ENCODE results near the gene MSANTD4.
"Not testable (repeated sequence)": the region's sequence is repeated elsewhere in the genome, so short reads cannot be mapped to it uniquely, and the experiment has no call there.

MSANTD4 gene

GRCh38 chr11:106012744-106013143 is 9.3 kb downstream of the MSANTD4 start:
- H3K4me3 ChIP-seq (ENCODE audit: extremely low read depth, insufficient read depth, low read length, poor library complexity, severe bottlenecking): no peak overlapping the region
- H3K9me3 ChIP-seq (ENCODE audit: control insufficient read depth, low read length): no peaks in the 10 kb centered on the region
- peak overlapping the region; percentile 48 for H3K27ac ChIP-seq (ENCODE audit: low read depth, low read length, severe bottlenecking)
- no peaks in the 10 kb centered on the region for H3K4me1 ChIP-seq (ENCODE audit: control insufficient read depth, insufficient read depth, low read length, poor library complexity, severe bottlenecking)
- 80 to 86% methylated on average over 1 of the region's 3 CpGs for WGBS, 2 experiments (ENCODE audit: insufficient coverage in 2 of 2)
- H3K36me3 ChIP-seq (ENCODE audit: control insufficient read depth, insufficient read depth, low read length): peaks cover 33% of the 10 kb centered on the region

GRCh38 chr11:106011481-106011880 is 10.6 kb downstream of the MSANTD4 start:
- H3K4me3 ChIP-seq (ENCODE audit: extremely low read depth, insufficient read depth, low read length, poor library complexity, severe bottlenecking): no peak overlapping the region
- H3K9me3 ChIP-seq (ENCODE audit: control insufficient read depth, low read length): no peaks in the 10 kb centered on the region
- WGBS, 2 experiments (ENCODE audit: insufficient coverage in 2 of 2): 93% methylated on average over 1 of the region's 2 CpGs
- no peak overlapping the region for H3K27ac ChIP-seq (ENCODE audit: low read depth, low read length, severe bottlenecking)
- no peaks in the 10 kb centered on the region for H3K4me1 ChIP-seq (ENCODE audit: control insufficient read depth, insufficient read depth, low read length, poor library complexity, severe bottlenecking)
- H3K36me3 ChIP-seq (ENCODE audit: control insufficient read depth, insufficient read depth, low read length): peaks cover 46% of the 10 kb centered on the region

GRCh38 chr11:106003094-106003493 is 18.9 kb downstream of the MSANTD4 start:
- peaks cover 16% of the 10 kb centered on the region for H3K9me3 ChIP-seq (ENCODE audit: control insufficient read depth, low read length)
- not testable (repeated sequence) for H3K4me3 ChIP-seq (ENCODE audit: extremely low read depth, insufficient read depth, low read length, poor library complexity, severe bottlenecking); H3K27ac ChIP-seq (ENCODE audit: low read depth, low read length, severe bottlenecking); H3K4me1 ChIP-seq (ENCODE audit: control insufficient read depth, insufficient read depth, low read length, poor library complexity, severe bottlenecking)
- peaks cover 35% of the 10 kb centered on the region for H3K36me3 ChIP-seq (ENCODE audit: control insufficient read depth, insufficient read depth, low read length)
- no CpG with 5 or more reads among the region's 4 CpGs for WGBS, 2 experiments (ENCODE audit: insufficient coverage in 2 of 2)

- Histone ChIP-seq H3K4me1 (ENCODE audit: control insufficient read depth, insufficient read depth, low read length, poor library complexity, severe bottlenecking) (no peaks in the 10 kb centered on the region), H3K36me3 (ENCODE audit: control insufficient read depth, insufficient read depth, low read length) (peaks cover 19% of the 10 kb centered on the region), H3K4me3 (ENCODE audit: extremely low read depth, insufficient read depth, low read length, poor library complexity, severe bottlenecking) (no peak overlapping the region), H3K9me3 (ENCODE audit: control insufficient read depth, low read length) (peaks cover 16% of the 10 kb centered on the region), H3K27ac (ENCODE audit: low read depth, low read length, severe bottlenecking) (no peak overlapping the region)
- WGBS, 2 experiments (ENCODE audit: insufficient coverage in 2 of 2): 90 to 92% methylated on average over 2 to 3 of the region's 4 CpGs
Observed at GRCh38 chr11:106001304-106002012, 20.6 kb downstream of the MSANTD4 start.

- peaks cover 15% of the 10 kb centered on the region for H3K36me3 ChIP-seq (ENCODE audit: control insufficient read depth, insufficient read depth, low read length)
- H3K4me1 ChIP-seq (ENCODE audit: control insufficient read depth, insufficient read depth, low read length, poor library complexity, severe bottlenecking): no peaks in the 10 kb centered on the region
- H3K27ac ChIP-seq (ENCODE audit: low read depth, low read length, severe bottlenecking): no peak overlapping the region
- no peak overlapping the region for H3K4me3 ChIP-seq (ENCODE audit: extremely low read depth, insufficient read depth, low read length, poor library complexity, severe bottlenecking)
- 83 to 100% methylated on average over 2 of the region's 4 CpGs for WGBS, 2 experiments (ENCODE audit: insufficient coverage in 2 of 2)
- H3K9me3 ChIP-seq (ENCODE audit: control insufficient read depth, low read length): no peaks in the 10 kb centered on the region
Observed at GRCh38 chr11:105991888-105992287, 30.2 kb downstream of the MSANTD4 start.

- Histone ChIP-seq H3K4me1 (ENCODE audit: control insufficient read depth, insufficient read depth, low read length, poor library complexity, severe bottlenecking) (no peaks in the 10 kb centered on the region), H3K4me3 (ENCODE audit: extremely low read depth, insufficient read depth, low read length, poor library complexity, severe bottlenecking) (no peak overlapping the region), H3K9me3 (ENCODE audit: control insufficient read depth, low read length) (no peaks in the 10 kb centered on the region), H3K27ac (ENCODE audit: low read depth, low read length, severe bottlenecking) (no peak overlapping the region), H3K36me3 (ENCODE audit: control insufficient read depth, insufficient read depth, low read length) (peaks cover 2% of the 10 kb centered on the region)
- WGBS, 2 experiments (ENCODE audit: insufficient coverage in 2 of 2): no CpG with 5 or more reads among the region's 2 CpGs
Observed at GRCh38 chr11:105989124-105989523, 32.9 kb downstream of the MSANTD4 start.

GRCh38 chr11:105988197-105988596 is 33.8 kb downstream of the MSANTD4 start:
- no peak overlapping the region for H3K27ac ChIP-seq (ENCODE audit: low read depth, low read length, severe bottlenecking)

GRCh38 chr11:105986554-105986953 is 35.5 kb downstream of the MSANTD4 start:
- WGBS, 2 experiments (ENCODE audit: insufficient coverage in 2 of 2): 100% methylated on average over 2 of the region's 2 CpGs; no CpG with 5 or more reads in 1 of the 2 experiments
- Histone ChIP-seq H3K4me1 (ENCODE audit: control insufficient read depth, insufficient read depth, low read length, poor library complexity, severe bottlenecking) (no peaks in the 10 kb centered on the region), H3K9me3 (ENCODE audit: control insufficient read depth, low read length) (no peaks in the 10 kb centered on the region), H3K36me3 (ENCODE audit: control insufficient read depth, insufficient read depth, low read length) (no peaks in the 10 kb centered on the region), H3K4me3 (ENCODE audit: extremely low read depth, insufficient read depth, low read length, poor library complexity, severe bottlenecking) (no peak overlapping the region), H3K27ac (ENCODE audit: low read depth, low read length, severe bottlenecking) (no peak overlapping the region)

More at GRCh38 chr11:105988197-105988596, 33.8 kb downstream of the MSANTD4 start:
- Histone ChIP-seq H3K4me3 (ENCODE audit: extremely low read depth, insufficient read depth, low read length, poor library complexity, severe bottlenecking) (no peak overlapping the region), H3K9me3 (ENCODE audit: control insufficient read depth, low read length) (no peaks in the 10 kb centered on the region), H3K36me3 (ENCODE audit: control insufficient read depth, insufficient read depth, low read length) (no peaks in the 10 kb centered on the region), H3K4me1 (ENCODE audit: control insufficient read depth, insufficient read depth, low read length, poor library complexity, severe bottlenecking) (no peaks in the 10 kb centered on the region)
- 100% methylated on average over 1 of the region's 3 CpGs for WGBS, 2 experiments (ENCODE audit: insufficient coverage in 2 of 2)

- no peak overlapping the region for H3K4me3 ChIP-seq (ENCODE audit: extremely low read depth, insufficient read depth, low read length, poor library complexity, severe bottlenecking)
- no peaks in the 10 kb centered on the region for H3K4me1 ChIP-seq (ENCODE audit: control insufficient read depth, insufficient read depth, low read length, poor library complexity, severe bottlenecking)
- H3K9me3 ChIP-seq (ENCODE audit: control insufficient read depth, low read length): no peaks in the 10 kb centered on the region
- H3K36me3 ChIP-seq (ENCODE audit: control insufficient read depth, insufficient read depth, low read length): no peaks in the 10 kb centered on the region
- H3K27ac ChIP-seq (ENCODE audit: low read depth, low read length, severe bottlenecking): no peak overlapping the region
- 94 to 96% methylated on average over 2 to 3 of the region's 10 CpGs for WGBS, 2 experiments (ENCODE audit: insufficient coverage in 2 of 2)
Observed at GRCh38 chr11:105979997-105980703, 41.9 kb downstream of the MSANTD4 start.

GRCh38 chr11:105975128-105975527 is 46.9 kb downstream of the MSANTD4 start:
- WGBS, 2 experiments (ENCODE audit: insufficient coverage in 2 of 2): no CpG with 5 or more reads among the region's 1 CpG

GRCh38 chr11:105969756-105970155 is 52.3 kb downstream of the MSANTD4 start:
- H3K36me3 ChIP-seq (ENCODE audit: control insufficient read depth, insufficient read depth, low read length): no peaks in the 10 kb centered on the region
- H3K27ac ChIP-seq (ENCODE audit: low read depth, low read length, severe bottlenecking): no peak overlapping the region
- no peak overlapping the region for H3K4me3 ChIP-seq (ENCODE audit: extremely low read depth, insufficient read depth, low read length, poor library complexity, severe bottlenecking)
- WGBS, 2 experiments (ENCODE audit: insufficient coverage in 2 of 2): no CpG with 5 or more reads among the region's 1 CpG
- H3K4me1 ChIP-seq (ENCODE audit: control insufficient read depth, insufficient read depth, low read length, poor library complexity, severe bottlenecking): no peaks in the 10 kb centered on the region
- no peaks in the 10 kb centered on the region for H3K9me3 ChIP-seq (ENCODE audit: control insufficient read depth, low read length)

More at GRCh38 chr11:105975128-105975527, 46.9 kb downstream of the MSANTD4 start:
- H3K9me3 ChIP-seq (ENCODE audit: control insufficient read depth, low read length): no peaks in the 10 kb centered on the region
- H3K4me3 ChIP-seq (ENCODE audit: extremely low read depth, insufficient read depth, low read length, poor library complexity, severe bottlenecking): no peak overlapping the region
- H3K4me1 ChIP-seq (ENCODE audit: control insufficient read depth, insufficient read depth, low read length, poor library complexity, severe bottlenecking): no peaks in the 10 kb centered on the region
- H3K27ac ChIP-seq (ENCODE audit: low read depth, low read length, severe bottlenecking): no peak overlapping the region
- H3K36me3 ChIP-seq (ENCODE audit: control insufficient read depth, insufficient read depth, low read length): no peaks in the 10 kb centered on the region
